Adipose tissue (tissue), 3 donors: ENCODE measurements around the gene ZDHHC6. TPM values are rescaled to one million over a fixed set of nuclear protein-coding genes. Genes with fewer than 3 reads are reported as not detected.
"Not testable (repeated sequence)": the region's sequence is repeated elsewhere in the genome, so short reads cannot be mapped to it uniquely, and the experiment has no call there.

Experiments used
- H3K27ac ChIP-seq: one replicate; pipeline ENCODE4 v1.5.1; 2013; ENCODE audit warnings: low read depth, low read length
- WGBS, 3 donors: extraction: QIAGEN DNeasy Blood & Tissue Kit; methylation state at CpG; one replicate each; pipeline ENCODE4 v1.1.7; 2013; 5-methylcytosine and 5-hydroxymethylcytosine counted together
- polyA plus RNA-seq, 3 donors: library from polyadenylated mRNA; stranded (reverse); fragments of 200-250 nt; gene quantifications; one replicate each; pipeline ENCODE4 v1.2.3, GENCODE V29; 2013
- donor health status: healthy with polysubstance abuse.
- donor health status: Bipolar disorder and iron deficiency.
- donor health status: healthy.

The ZDHHC6 gene, protein sequence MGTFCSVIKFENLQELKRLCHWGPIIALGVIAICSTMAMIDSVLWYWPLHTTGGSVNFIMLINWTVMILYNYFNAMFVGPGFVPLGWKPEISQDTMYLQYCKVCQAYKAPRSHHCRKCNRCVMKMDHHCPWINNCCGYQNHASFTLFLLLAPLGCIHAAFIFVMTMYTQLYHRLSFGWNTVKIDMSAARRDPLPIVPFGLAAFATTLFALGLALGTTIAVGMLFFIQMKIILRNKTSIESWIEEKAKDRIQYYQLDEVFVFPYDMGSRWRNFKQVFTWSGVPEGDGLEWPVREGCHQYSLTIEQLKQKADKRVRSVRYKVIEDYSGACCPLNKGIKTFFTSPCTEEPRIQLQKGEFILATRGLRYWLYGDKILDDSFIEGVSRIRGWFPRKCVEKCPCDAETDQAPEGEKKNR
- 10 to 100 TPM; 13.7 to 27.7 (median 17.8) TPM for polyA plus RNA-seq

DNA sequence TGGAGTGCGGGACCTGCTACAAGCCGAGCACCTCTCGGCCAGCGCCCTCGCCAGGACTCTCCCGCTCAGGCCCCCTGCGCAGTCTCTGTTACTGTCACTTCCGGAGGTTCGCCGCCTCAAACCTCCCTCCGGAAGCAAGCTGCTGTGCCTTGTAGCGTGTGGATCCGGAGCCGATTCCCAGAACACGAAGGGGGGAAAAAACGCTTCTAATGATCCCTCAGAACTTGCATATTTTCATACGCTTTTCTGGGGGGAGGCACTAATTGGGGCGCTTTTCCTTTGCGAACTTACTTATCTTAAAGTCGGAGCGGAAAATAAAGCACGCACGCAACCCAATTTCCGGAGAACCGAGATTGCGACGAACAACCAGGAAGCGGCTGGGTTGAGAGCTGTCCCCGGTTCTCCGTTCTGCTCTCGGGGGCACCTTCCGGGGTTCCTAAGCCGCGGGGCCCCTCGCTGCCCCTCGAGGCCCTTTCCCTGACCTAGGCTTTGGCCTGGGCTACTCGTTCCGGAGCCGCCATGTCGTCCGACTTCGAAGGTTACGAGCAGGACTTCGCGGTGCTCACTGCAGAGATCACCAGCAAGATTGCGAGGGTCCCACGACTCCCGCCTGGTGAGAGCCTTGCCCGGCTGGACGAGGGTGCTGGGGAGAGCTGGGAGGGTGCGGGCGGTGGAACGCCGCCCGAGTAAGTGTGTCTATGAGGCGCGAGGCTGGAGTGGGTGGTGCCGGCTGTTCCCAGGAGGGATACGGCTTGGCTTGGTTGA, at the start of gene ZDHHC6, which contains the start of gene VTI1A:
TSS of gene ZDHHC6 (minus strand) at position 60 of the 765 bp plus-strand sequence. CDS start 1,478 bp downstream, outside the sequence.
TSS of gene VTI1A (plus strand) at position 361 of the 765 bp plus-strand sequence. CDS start at position 520, 159 bp downstream.
- 0 to 1% (median 0%) methylated on average over 59 of the region's 59 CpGs for WGBS, 3 donors
- H3K27ac ChIP-seq = no peak within 1 kb of the TSS

GRCh38 chr10:112492736-112493135, 46.0 kb upstream of the ZDHHC6 start:
- WGBS, 3 donors = 96 to 98% (median 98%) methylated on average over 6 of the region's 6 CpGs
- no peak overlapping the region for H3K27ac ChIP-seq

- no peak overlapping the region for H3K27ac ChIP-seq
Observed at GRCh38 chr10:112491144-112491543, 44.4 kb upstream of the ZDHHC6 start.

- no peak overlapping the region for H3K27ac ChIP-seq
- 43 to 60% (median 58%) methylated on average over 2 of the region's 2 CpGs for WGBS, 3 donors
Observed at GRCh38 chr10:112490545-112490944, 43.8 kb upstream of the ZDHHC6 start.

GRCh38 chr10:112487964-112488363, 41.2 kb upstream of the ZDHHC6 start:
- no peak overlapping the region for H3K27ac ChIP-seq

- no peak overlapping the region for H3K27ac ChIP-seq
- 77 to 93% (median 92%) methylated on average over 2 of the region's 2 CpGs for WGBS, 3 donors
Observed at GRCh38 chr10:112484399-112484798, 37.7 kb upstream of the ZDHHC6 start.

DNA sequence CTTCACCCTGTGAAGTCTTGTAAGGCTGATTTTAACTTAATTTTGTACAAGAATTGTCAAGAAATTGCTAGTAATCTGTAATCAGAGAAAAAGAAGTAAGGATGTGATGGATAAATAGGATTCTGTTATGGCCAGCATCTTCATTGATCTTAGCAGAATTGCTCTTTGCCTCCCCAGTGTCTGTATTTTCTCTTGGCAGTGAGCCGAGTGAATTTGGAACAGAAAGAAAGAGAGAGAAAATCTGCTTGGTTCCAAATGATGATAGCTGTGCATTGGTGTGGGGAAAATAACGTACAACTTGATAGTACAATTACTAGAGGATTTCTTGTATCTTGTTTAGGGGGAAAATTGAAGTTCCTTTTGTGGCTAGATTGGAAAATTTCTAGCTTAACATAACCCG, 34.9 kb upstream of the ZDHHC6 start:
- WGBS, 3 donors = 74 to 79% (median 75%) methylated on average over 3 of the region's 3 CpGs
- H3K27ac ChIP-seq = no peak overlapping the region

DNA sequence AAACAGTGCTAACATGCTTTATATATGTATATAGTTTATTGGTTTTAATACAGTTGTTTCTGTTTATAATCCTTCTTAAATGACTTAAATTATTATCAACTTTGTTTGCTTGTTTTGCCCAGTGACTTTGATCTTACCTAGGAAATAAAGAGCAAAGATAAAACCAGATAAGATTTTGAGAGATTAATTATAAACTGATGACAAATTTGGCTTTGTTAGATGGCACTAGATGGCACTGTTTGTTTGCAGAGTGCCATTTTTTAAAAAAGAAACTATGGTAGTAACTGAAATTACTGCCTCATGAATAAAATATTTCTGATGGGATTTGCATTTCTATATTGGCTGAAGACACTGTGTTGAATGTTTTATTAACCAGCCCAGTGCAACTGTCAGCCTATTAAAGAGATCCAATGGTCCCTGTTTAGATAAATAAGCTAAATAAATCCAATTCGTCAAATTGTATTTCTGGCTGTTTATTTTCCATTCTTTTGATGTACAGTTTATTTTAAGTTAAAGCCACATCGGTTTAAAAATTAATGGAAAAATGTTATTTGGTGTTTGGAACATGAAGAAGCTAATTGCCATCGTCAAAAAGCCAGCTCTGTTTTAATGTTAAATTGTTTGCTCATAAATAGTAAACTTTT, 29.0 kb upstream of the ZDHHC6 start:
- no peak overlapping the region for H3K27ac ChIP-seq
- 62 to 85% (median 80%) methylated on average over 3 of the region's 3 CpGs for WGBS, 3 donors

DNA sequence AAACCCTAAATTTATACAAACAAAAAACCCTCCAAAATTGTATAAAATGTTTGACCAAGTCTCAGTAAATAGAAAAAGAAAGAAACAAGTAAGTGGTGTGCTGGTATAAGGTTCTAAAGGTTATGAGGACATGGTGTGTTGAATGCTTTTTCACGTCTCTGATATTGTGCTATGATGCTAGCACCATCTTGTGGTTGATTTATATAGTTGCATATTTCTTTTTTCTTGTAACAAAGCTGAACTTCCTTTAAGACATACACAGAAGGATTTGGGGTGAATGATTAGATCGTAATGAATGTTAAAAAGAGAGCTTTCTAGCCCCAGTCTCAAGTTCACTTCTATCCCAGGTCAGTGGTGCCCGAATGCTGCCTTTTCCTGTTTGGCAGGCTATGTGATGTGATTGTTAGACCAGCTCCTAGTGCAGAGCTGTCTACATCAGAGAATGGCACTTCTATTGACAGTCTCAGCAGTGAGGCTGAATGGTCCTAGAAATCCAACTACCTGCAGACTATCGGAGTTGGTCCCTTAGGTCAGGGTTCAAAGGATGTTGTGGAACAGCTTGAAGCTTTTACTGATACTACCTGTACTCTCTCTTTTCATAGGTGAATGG, 25.3 kb upstream of the ZDHHC6 start:
- WGBS, 3 donors = 17 to 24% (median 22%) methylated on average over 4 of the region's 4 CpGs
- no peak overlapping the region for H3K27ac ChIP-seq

DNA sequence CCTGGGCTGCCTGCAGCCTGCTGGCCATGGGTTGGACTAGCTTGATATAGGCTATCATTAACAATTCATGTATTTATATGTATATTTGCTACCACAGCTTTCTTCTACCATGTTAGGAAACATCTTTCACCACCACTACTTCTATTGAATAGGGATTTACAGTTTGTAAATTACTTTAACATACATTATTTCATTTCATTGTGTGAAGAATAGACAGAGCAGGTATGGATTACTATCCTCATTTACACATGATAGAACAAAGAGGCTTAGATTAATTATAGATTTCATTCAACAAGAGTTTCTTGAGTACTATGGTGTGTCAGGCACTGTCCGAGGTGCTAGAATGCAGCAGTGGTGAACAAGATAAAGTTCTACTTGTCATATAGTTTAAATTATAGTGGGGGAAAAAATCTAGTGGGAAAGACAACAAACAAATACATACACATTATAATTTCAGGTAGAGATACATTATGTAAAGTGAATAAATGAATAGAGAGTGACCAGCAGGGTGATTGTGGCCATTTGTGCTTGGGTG, 20.9 kb upstream of the ZDHHC6 start:
- 94 to 97% (median 97%) methylated on average over 1 of the region's 1 CpG for WGBS, 3 donors
- no peak overlapping the region for H3K27ac ChIP-seq

DNA sequence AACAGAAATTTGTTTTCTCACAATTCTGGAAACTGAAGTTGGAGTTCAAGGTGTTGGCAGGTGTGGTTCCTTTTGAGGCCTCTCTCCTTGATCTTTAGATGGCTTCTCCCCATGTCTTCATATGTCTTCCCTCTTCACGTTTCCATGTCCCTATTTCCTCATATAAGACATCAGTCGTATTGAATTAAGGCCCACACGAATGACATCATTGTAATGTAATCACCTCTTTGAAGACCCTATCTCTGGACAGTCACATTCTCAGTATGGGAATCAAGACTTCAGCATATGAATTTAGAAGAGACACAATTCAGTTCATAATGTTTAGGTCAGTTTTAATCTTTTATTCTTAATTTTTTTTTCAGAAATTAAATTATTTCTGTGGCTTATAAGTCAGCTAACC, 20.1 kb upstream of the ZDHHC6 start:
- H3K27ac ChIP-seq = no peak overlapping the region
- WGBS, 3 donors = 77 to 88% (median 83%) methylated on average over 3 of the region's 3 CpGs

DNA sequence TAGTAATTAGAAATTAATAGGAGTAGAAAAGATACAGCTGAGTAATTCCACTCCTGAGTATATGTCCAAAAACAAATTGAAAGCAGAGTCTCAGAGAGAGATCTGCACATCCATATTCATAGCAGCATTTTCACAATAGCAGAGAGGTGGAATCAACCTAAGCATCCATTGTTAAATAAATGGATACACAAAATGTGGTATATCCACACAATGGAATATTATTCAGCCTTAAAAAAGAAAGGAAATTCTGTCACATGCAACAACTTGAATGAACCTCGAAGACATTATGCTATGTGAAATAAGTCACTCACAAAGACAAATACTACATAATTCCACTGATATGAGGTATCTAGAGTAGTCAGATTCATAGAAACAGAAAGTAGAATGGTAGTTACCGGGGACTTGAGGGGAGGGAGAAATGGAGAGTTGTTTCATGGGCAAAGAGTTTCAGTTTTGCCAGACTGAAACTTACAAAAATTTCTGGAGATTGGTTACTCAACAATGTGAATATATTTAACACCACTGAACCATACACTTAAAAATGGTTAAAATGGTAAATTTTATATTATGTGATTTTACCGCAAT, 18.7 kb upstream of the ZDHHC6 start:
- 92 to 97% (median 95%) methylated on average over 3 of the region's 3 CpGs for WGBS, 3 donors
- no peak overlapping the region for H3K27ac ChIP-seq

GRCh38 chr10:112464074-112464473, 17.4 kb upstream of the ZDHHC6 start:
- WGBS, 3 donors = 95 to 98% (median 97%) methylated on average over 5 of the region's 5 CpGs
- H3K27ac ChIP-seq = not testable (repeated sequence)

DNA sequence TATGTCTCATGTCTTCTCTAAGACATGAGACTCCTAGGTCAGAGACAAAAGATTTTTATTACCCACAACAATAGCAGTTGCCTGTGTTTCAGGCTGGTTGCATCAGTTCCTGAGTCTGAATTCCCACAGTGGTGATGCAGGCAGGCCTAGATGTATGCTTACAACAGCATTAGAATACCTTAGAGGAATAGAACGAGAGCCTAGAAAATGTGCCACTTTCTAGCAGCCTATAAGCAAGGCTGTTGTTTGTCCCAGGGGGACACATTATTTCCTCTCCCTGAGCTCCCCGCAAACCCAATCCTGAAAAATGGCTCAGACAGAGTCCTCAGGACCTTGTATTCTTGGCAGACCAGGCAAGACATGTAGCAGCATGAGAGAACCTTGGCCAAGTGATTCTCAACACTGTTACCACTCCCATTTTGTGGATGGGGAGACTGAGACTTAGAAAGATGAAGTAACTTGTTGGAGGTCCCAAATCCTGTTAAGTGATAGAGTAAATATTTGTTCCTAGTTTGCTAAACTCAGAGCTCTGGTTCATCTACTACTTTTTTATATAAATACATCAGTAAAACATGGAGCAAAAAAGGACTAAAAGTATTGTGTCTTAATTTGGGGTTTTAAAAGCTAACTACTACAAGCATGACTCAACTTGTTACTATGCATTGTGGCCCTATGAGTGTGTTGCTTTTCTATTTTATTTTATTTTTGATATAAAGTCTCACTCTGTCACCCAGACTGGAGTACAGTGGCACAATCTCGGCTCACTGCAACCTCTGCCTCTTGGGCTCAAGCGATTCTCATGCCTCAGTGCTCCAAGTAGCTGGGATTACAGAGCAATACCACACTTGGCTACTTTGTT, 14.5 kb upstream of the ZDHHC6 start:
- 96 to 99% (median 96%) methylated on average over 4 of the region's 4 CpGs for WGBS, 3 donors
- no peak overlapping the region for H3K27ac ChIP-seq

DNA sequence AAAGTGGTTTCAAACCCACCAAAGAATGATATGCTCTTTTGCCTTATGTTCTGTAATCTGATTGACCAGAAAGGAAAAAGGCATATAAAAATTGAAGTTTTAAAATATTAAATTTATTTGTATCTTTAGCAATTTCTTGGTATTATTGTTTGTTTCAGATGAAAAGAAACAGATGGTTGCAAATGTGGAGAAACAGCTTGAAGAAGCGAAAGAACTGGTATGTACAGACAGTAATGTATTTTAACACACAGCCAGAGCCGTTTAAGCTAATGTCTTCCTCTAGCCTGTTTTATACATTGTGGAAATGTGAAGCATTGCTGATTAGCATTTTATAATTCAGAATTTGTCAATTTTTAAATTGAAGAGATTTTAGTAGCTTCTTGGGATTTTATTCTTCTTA, 13.7 kb upstream of the ZDHHC6 start:
- WGBS, 3 donors = 93 to 98% (median 94%) methylated on average over 2 of the region's 2 CpGs
- H3K27ac ChIP-seq = no peak overlapping the region

GRCh38 chr10:112456533-112456932, 9.8 kb upstream of the ZDHHC6 start:
- 96 to 100% (median 96%) methylated on average over 2 of the region's 2 CpGs for WGBS, 3 donors

More at GRCh38 chr10:112456533-112456932, 9.8 kb upstream of the ZDHHC6 start:
- no peak overlapping the region for H3K27ac ChIP-seq
